ACC112 (cell line): ENCODE measurements around the gene PYROXD2.

ENCODE experiments used
- H2AFZ ChIP-seq: fragments of 200-600 bp; sonication (generic); one replicate; pipeline ENCODE4 v1.6.0; 2017; ENCODE audit warnings: antibody characterized with exemption, low read length; ENCODE audit not compliant: unreplicated experiment
- H3K27ac ChIP-seq: fragments of 200-600 bp; sonication (generic); 2 replicates; pipeline ENCODE4 v1.5.1; 2014; ENCODE audit warnings: low read depth, mild to moderate bottlenecking, antibody characterized with exemption, low read length, moderate library complexity
- H3K27me3 ChIP-seq: fragments of 200-600 bp; sonication (generic); 2 replicates; pipeline ENCODE4 v1.6.1; 2014; ENCODE audit warnings: mild to moderate bottlenecking, antibody characterized with exemption, low read length, moderate library complexity, mixed read lengths; ENCODE audit not compliant: insufficient read depth
- H3K36me3 ChIP-seq: fragments of 200-600 bp; sonication (generic); 2 replicates; pipeline ENCODE4 v1.6.1; 2016; ENCODE audit warnings: mild to moderate bottlenecking, antibody characterized with exemption, low read length, moderate library complexity, mixed read lengths; ENCODE audit not compliant: insufficient read depth
- H3K4me1 ChIP-seq: fragments of 200-600 bp; sonication (generic); one replicate; pipeline ENCODE4 v1.6.1; 2016; ENCODE audit warnings: low read length, mixed read lengths; ENCODE audit not compliant: insufficient read depth, unreplicated experiment, control insufficient read depth
- H3K4me3 ChIP-seq: fragments of 200-600 bp; sonication (generic); 2 replicates; pipeline ENCODE4 v1.5.1; 2014; ENCODE audit warnings: mild to moderate bottlenecking, low read depth, low read length
- H3K79me2 ChIP-seq: fragments of 200-600 bp; sonication (generic); one replicate; pipeline ENCODE4 v1.6.0; 2016; ENCODE audit warnings: low read length; ENCODE audit not compliant: control insufficient read depth, unreplicated experiment, insufficient read depth

PYROXD2 gene

GRCh38 chr10:98433881-98434732 lies 19.1 kb upstream of the PYROXD2 start:
- H3K36me3 ChIP-seq = peaks cover 49% of the 10 kb centered on the region
- H3K4me3 ChIP-seq = no peak overlapping the region
- no peak overlapping the region for H2AFZ ChIP-seq

GRCh38 chr10:98433371-98433770 lies 18.4 kb upstream of the PYROXD2 start:
- peaks cover 43% of the 10 kb centered on the region for H3K36me3 ChIP-seq
- H3K27ac ChIP-seq = no peak overlapping the region
- H3K79me2 ChIP-seq = no peaks in the 10 kb centered on the region
- H2AFZ ChIP-seq = no peak overlapping the region
- no peak overlapping the region for H3K4me3 ChIP-seq
- H3K4me1 ChIP-seq = no peaks in the 10 kb centered on the region
- no peaks in the 10 kb centered on the region for H3K27me3 ChIP-seq

More at GRCh38 chr10:98433881-98434732, 19.1 kb upstream of the PYROXD2 start:
- H3K27me3 ChIP-seq = no peaks in the 10 kb centered on the region
- no peak overlapping the region for H3K27ac ChIP-seq
- no peaks in the 10 kb centered on the region for H3K79me2 ChIP-seq
- H3K4me1 ChIP-seq = no peaks in the 10 kb centered on the region

GRCh38 chr10:98432330-98432729 lies 17.3 kb upstream of the PYROXD2 start:
- H3K4me3 ChIP-seq = no peak overlapping the region
- no peaks in the 10 kb centered on the region for H3K4me1 ChIP-seq
- no peaks in the 10 kb centered on the region for H3K79me2 ChIP-seq
- no peaks in the 10 kb centered on the region for H3K27me3 ChIP-seq
- peaks cover 39% of the 10 kb centered on the region for H3K36me3 ChIP-seq
- no peak overlapping the region for H3K27ac ChIP-seq
- H2AFZ ChIP-seq = no peak overlapping the region

GRCh38 chr10:98431016-98431415 lies 16.0 kb upstream of the PYROXD2 start:
- H3K79me2 ChIP-seq = no peaks in the 10 kb centered on the region
- H3K4me1 ChIP-seq = no peaks in the 10 kb centered on the region
- peaks cover 39% of the 10 kb centered on the region for H3K36me3 ChIP-seq
- no peak overlapping the region for H3K4me3 ChIP-seq
- no peak overlapping the region for H2AFZ ChIP-seq
- no peak overlapping the region for H3K27ac ChIP-seq
- no peaks in the 10 kb centered on the region for H3K27me3 ChIP-seq

GRCh38 chr10:98430427-98430826 lies 15.4 kb upstream of the PYROXD2 start:
- Histone ChIP-seq H3K79me2 (no peaks in the 10 kb centered on the region), H3K36me3 (peaks cover 34% of the 10 kb centered on the region), H3K4me3 (no peak overlapping the region)

GRCh38 chr10:98429320-98430072 lies 14.5 kb upstream of the PYROXD2 start:
- H3K79me2 ChIP-seq = no peaks in the 10 kb centered on the region
- H3K36me3 ChIP-seq = peaks cover 29% of the 10 kb centered on the region
- no peak overlapping the region for H3K4me3 ChIP-seq
- H2AFZ ChIP-seq = no peak overlapping the region
- H3K27ac ChIP-seq = no peak overlapping the region
- no peaks in the 10 kb centered on the region for H3K4me1 ChIP-seq
- no peaks in the 10 kb centered on the region for H3K27me3 ChIP-seq

More at GRCh38 chr10:98430427-98430826, 15.4 kb upstream of the PYROXD2 start:
- Histone ChIP-seq H2AFZ (no peak overlapping the region), H3K27me3 (no peaks in the 10 kb centered on the region), H3K4me1 (no peaks in the 10 kb centered on the region), H3K27ac (no peak overlapping the region)

GRCh38 chr10:98427011-98427515 lies 12.1 kb upstream of the PYROXD2 start:
- H3K27me3 ChIP-seq = no peaks in the 10 kb centered on the region
- H3K4me1 ChIP-seq = no peaks in the 10 kb centered on the region
- H2AFZ ChIP-seq = no peak overlapping the region
- no peak overlapping the region for H3K27ac ChIP-seq
- no peak overlapping the region for H3K4me3 ChIP-seq
- H3K79me2 ChIP-seq = no peaks in the 10 kb centered on the region
- peaks cover 9% of the 10 kb centered on the region for H3K36me3 ChIP-seq

- no peaks in the 10 kb centered on the region for H3K36me3 ChIP-seq
- no peak overlapping the region for H2AFZ ChIP-seq
- no peaks in the 10 kb centered on the region for H3K79me2 ChIP-seq
- H3K27me3 ChIP-seq = no peaks in the 10 kb centered on the region
- no peak overlapping the region for H3K4me3 ChIP-seq
- no peaks in the 10 kb centered on the region for H3K4me1 ChIP-seq
- H3K27ac ChIP-seq = no peak overlapping the region
Observed at GRCh38 chr10:98425511-98426352, 10.8 kb upstream of the PYROXD2 start.

- H3K36me3 ChIP-seq = no peaks in the 10 kb centered on the region
- no peak overlapping the region for H3K4me3 ChIP-seq
- H3K4me1 ChIP-seq = no peaks in the 10 kb centered on the region
- no peaks in the 10 kb centered on the region for H3K79me2 ChIP-seq
- H2AFZ ChIP-seq = no peak overlapping the region
- H3K27me3 ChIP-seq = no peaks in the 10 kb centered on the region
- H3K27ac ChIP-seq = no peak overlapping the region
Observed at GRCh38 chr10:98424295-98425254, 9.6 kb upstream of the PYROXD2 start.
